GM19452 (cell line): ENCODE data around the gene SLC22A4.

Experiments
- ATAC-seq: cut with Tn5 transposase; IDR thresholded peaks from one replicate; pipeline ENCODE4 v1.9.1; 2021; ENCODE audit not compliant: unreplicated experiment

SLC22A4 gene

DNA sequence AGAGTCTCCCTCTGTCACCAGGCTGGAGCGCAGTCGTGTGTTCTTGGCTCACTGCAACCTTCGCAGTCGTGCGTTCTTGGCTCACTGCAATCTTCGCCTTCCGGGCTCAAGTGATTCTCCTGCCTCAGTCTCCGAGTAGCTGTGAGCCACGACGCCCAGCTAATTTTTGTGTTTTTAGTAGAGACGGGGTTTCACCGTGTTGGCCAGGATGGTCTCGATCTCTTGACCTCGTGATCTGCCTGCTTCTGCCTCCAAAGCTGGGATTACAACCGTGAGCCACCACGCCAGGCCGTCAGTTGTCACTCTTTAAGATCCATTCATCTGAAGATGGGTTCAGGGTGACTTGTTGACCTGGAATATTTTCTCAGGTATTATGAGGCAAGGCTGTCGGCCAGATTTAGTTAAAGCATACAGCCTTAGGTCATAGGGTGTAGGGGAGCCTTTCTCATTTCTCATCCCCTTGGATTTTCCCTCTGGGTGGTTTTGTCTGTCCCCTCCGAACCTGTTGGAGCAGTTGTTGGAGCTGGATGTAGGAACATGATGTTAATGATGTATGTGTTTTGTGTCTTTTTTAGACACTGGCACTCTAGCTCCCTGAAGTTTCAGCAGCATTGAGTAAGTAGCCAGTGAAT is 76.9 kb downstream of the SLC22A4 start:
- no peak for ATAC-seq

DNA sequence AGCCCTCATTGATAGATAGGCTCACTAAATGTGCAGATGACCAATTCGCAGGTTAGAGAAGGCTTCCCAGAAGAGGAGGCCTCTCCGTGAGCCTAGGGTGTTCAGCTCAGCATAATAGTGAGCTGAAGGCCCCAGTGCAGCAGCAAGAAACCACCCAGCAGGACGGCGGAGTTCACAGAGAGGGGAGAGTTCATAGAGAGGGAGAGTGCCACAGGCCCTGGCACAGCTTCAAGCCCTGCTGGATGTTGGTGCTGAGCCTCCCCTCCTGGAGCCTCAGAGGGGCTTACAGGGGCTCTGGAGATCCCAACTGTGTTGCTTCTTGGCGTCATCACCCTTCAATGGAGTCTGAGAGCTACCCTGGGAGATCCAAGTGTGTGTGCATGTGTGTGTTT is 77.4 kb downstream of the SLC22A4 start:
- no peak for ATAC-seq

DNA sequence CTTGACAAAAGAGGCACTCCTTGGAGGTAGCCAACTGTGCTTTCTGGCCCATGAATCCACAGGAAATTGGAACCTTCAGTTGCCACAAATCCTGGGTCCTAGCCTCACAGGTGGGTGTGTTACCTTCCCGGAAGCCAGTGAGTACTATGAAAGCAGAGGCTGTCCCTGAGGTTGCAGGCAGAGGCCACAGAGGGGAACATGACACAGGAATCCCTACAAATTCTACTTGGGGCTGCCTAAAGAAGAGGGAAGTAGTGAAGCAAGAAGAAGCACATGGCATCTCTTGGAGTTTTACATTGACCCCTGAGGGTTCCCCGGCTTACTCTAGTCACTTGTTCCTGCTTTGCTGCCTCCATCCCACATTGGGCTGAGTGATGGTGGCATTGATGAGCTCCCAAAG is 77.9 kb downstream of the SLC22A4 start:
- ATAC-seq: no peak

DNA sequence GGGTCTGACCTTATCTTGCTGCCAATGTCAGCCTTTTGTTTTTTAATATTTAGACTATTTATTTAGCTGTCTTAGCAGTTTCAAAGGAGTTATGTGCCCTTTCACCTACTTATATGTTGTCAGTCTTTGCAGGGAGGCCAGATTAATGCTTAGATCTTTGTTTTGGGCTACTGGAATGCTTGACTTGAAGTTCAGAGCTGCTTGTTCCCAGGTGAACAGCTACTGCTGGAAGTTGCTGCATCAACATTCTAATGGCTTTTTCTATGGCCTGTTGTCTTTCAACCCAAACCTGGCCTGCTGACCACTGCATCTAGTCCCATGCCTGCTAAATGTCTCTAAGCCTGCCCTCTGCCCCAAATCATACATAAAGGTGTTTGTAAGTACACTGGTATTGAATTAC is 78.3 kb downstream of the SLC22A4 start:
- ATAC-seq: no peak

DNA sequence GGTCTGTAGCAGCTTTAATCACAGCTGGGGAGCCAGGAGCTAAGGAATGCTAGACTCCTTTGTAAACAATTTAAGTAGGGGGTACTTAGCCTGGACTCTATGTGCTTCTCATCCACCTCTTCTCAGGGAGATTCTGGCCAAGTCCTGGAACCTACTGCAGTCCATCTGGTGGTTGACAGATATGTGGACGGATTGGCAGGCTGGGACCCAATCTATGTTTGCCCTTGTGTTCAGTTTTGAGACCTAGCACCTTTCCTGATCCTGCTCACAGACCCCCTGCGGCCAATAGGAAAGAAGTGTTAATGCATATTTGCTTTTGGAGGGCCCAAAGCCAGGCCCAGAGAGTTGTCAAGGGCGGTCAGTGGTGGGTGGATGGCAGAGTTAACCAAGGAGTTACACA is 81.8 kb downstream of the SLC22A4 start:
- ATAC-seq: no peak

DNA sequence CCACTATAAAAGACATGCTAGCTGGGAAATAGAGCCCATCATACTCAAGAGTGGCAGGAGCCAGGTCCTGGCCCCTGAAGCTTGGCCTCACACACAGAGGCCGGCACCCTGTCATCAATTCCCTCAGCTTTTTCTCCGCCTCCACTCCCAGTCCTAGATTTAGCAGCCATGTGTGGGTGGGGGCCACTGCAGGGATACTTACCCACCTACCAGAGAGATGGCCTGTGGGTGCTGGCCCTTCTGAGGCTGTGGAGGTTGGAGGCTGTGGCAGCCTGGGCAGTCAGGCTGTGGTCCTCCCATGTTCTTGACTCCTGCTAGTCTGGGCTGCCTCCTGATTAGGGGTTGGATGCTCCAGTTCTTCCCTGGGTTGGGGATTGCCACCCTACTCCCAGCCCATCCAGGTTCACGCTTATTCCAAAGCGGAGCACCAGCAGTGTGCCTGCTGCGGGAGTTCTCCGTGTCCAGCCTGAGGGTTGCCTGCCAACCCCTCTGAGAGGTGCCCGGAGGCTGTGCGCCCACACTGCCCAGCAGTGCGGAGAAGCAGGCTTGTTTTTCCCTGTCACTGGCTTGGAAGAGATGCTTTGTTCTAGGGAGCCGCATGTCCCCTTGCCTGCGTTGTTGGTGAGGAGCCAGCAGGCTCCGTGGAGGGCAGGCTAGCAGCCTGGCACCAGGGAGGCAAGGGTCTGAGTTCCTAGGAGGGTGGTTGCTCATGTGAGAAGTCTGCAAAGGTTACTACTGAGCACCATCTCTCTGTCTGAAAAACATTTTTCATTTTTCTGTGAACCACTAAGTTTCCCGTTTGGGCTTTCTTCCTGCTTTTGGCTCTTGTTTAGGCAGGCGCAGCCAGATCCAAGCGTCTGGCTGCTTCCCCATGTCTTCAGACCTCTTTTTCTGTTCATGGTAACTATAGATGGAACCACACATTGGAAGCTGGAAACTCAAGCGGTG is 82.8 kb downstream of the SLC22A4 start:
- ATAC-seq: no peak

DNA sequence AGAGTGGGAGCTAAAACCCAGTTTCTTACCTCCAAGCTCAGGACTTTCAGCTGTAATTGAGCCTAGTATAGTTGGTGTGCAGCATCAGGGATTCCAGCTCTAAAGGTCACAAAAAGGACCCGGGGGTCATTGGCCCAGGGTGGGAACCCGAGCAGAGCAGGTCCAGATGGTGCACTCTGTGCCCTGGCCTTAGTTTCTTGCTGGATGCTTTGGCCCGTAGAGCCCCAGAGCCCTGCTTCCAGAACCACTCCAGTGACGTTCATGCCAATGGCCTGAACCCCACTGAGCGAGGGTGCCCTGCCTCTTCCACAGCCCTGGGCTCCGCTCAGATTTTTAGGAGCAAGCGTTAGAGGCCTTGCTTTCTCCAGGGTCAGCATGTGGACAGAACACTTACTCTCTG is 83.5 kb downstream of the SLC22A4 start:
- no peak for ATAC-seq

DNA sequence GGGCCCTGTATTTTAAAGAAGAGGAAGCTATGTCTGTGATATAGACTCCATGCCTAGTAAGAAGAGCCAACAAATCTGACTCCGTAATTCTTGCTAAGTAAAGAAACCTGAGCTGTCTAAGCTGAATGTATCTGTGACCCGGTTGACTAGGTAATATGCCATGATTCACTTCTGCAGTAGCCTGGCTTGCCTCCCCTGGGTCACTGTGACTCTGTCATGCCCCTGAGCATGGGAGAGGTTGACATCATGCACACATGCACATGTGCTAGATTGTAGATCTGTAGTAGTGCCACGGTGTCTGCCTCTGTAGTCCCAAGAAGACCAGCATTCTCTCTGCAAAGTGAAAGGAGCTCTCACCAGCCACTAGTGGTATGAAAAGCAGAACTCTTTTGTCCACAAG is 84.4 kb downstream of the SLC22A4 start:
- ATAC-seq: no peak

DNA sequence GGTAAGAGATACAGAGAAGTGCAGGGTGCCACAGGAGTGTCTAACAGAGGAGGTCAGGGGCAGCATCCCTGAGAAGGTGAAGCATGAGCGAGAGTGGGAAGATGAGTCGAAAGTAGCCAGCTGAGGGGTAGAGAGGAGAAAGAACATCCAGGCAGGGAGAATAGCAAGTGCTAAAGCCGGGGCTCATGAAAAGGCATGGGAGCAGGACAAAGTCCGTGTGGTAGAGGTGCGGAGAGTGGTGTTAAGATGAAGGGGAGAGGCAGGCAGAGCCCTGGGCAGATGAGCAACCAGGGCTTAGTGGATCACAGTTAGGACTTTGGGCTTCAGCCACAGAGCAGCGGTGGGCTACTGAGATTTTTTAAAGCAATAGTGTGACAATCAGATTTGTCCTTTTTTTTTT is 85.9 kb downstream of the SLC22A4 start:
- ATAC-seq: no peak

DNA sequence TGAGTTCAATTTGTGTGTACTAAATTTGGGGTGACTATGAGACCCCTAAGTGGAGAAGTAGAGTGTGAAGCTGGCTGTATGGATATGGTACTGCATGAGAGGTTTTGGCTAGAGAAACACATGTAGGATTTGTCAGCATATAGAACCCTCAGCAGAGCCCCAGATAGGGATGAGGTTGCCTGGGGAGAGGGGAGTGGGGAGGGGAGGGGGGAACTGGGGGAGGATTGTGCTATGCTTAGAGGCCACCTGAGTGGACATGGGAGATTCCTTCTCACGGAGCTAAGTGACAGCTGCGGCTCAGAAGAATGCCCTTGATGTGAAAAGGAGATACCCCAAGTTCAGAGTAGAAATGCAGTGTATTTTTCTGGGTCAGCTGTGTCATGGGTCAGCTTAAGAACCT is 86.5 kb downstream of the SLC22A4 start:
- no peak for ATAC-seq

DNA sequence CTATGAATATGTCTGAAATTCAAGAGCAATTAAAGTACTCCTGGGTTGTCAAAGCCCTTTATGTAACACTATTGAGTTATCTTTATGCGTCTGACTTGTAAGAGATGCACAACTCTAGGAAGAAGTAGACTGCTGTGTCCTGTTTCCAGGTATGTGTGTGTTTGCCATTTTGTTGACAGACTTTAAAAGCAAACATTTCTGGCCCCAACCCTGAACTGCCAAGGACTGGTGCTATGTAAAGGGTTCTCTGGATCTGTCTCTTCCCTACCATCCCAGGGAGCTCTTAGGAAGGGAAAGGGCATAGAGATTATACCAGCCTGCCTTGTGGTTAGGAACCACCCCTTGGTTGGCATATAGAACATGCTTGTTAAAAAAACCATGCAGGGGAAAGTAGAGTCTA is 87.4 kb downstream of the SLC22A4 start:
- ATAC-seq: no peak

DNA sequence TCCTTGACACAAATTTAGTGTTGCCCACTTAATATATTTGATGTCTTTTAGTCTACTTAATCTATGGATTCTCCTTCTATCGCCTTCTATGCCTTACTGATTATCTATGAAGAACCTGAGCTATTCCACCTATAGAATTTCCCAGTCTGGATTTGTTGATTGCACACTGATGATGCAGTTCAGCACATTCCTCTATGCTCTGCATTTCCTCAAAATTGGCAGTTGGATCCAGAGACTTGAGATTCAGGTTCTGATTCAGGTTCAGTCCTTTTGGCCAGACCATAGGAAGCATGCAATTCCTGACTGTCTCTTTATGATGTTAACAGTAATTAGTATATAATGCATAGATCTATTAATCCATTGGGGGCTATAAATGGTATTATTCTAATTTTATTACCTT is 89.1 kb downstream of the SLC22A4 start:
- no peak for ATAC-seq

DNA sequence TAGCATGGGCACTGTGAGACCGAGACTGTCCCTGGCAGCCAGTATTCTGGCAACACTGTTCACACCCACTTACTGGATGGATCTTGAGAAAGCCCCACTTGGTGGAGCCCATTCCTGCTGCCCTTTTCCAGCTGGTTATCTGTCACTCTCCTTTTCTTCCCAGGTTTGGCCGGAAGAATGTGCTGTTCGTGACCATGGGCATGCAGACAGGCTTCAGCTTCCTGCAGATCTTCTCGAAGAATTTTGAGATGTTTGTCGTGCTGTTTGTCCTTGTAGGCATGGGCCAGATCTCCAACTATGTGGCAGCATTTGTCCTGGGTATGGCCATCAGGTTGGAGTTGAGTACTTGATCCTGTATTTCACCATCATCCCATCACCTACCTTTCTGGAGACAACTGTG is 89.8 kb downstream of the SLC22A4 start:
- ATAC-seq: no peak

DNA sequence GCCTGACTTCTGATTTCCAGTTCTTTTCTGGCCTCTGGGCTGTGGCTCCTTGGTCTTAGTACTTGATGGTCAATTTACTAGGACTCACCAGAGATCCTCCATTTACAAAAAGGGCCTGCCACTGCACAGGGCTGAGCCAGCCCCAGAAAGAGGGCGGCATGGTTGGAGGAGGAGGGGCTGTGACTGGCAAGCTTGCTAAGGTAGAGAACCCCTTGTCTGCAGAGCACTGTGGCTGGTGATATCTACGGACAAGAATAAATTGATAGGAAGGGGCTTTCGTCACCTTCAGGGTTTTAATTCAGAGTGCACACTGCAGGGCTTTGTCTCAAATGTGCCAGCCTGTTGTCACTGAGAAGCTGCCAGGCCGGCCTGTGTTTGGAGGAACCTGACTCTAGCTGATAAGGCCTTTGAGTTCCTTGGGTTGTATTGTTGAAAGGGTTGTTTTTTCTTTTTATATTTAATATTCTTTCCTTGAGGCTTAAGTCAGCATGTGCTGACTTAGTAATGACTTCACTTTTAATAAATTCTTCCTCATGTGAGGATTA is 90.4 kb downstream of the SLC22A4 start:
- no peak for ATAC-seq

DNA sequence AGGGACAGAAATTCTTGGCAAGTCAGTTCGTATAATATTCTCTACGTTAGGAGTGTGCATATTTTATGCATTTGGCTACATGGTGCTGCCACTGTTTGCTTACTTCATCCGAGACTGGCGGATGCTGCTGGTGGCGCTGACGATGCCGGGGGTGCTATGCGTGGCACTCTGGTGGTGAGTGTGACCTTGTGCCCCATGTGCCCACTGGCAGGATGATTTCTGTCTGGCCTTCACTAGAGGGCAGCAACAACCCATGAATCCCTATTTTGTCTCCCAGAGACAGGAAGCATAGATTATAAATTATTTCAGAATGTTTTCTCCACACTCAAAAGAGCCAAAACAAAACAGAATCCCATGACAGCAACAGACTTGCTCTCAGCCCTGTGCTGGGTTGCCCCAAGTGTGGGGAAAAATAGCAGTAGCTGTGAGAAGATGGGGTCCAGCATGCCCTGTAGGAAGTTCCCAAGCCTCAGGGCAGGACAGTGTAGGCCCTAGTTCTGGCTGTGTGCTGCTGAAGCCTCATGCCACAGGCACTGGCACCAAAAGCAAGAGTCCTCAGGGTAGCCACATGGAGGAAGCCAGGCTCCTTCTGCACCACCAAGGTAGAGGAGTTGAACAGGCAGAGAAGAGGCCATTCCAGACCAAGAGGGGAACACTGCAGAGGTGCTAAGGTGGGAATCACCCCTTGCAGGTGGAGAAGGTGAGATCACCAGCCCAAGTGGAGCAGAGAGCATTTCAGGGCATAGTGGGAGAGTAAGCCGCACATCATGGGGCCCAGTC is 91.3 kb downstream of the SLC22A4 start:
- peak; percentile 48 for ATAC-seq

DNA sequence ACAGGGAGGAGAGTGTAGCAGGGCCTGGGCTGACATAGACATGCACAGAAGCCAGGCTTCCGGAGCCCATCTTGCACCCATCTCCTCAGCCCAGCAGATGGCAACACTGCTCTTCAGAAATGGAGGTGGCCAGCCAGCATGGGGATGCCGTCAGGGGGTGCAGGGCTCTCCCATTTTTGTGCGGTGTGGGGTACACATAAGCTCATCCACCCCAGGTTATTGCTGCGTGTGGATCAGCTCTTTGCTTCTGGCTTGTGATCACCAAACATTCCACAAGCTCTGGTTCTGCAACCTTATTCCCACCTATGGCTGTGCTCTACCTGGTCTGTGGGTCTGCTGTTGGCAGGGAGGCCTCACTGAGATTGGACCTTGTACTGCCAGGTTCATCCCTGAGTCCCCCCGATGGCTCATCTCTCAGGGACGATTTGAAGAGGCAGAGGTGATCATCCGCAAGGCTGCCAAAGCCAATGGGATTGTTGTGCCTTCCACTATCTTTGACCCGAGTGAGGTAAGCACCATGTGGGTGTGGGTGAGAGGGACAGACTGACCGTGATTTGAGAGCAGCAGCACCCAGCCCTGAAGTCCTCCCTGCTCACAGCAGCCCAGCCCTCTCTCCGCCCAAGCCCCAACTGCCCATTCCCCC is 92.6 kb downstream of the SLC22A4 start:
- ATAC-seq: peak; percentile 88

DNA sequence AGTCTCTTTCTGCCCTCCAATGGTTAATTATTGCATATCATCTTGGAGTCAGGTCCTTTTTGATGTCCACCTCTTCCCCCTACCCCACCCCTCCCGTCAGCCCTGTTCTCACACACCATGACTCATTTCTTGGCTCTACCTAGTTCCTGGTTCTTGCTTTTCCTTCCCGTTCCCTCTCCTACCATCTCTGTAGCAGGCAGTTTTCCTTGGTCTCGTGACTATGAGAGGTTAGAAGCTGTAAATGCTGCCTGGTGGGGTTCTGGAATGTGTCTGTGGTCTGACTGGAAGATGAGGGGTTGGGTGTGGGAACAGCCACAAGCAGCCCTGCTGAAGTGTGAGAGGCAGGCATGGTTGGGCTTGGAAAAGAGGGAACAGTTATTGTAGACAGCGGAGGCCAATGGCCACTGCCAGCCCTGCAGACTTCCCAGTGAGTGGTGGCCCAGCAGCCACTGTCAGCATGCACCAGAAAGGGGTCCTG is 93.5 kb downstream of the SLC22A4 start:
- no peak for ATAC-seq

DNA sequence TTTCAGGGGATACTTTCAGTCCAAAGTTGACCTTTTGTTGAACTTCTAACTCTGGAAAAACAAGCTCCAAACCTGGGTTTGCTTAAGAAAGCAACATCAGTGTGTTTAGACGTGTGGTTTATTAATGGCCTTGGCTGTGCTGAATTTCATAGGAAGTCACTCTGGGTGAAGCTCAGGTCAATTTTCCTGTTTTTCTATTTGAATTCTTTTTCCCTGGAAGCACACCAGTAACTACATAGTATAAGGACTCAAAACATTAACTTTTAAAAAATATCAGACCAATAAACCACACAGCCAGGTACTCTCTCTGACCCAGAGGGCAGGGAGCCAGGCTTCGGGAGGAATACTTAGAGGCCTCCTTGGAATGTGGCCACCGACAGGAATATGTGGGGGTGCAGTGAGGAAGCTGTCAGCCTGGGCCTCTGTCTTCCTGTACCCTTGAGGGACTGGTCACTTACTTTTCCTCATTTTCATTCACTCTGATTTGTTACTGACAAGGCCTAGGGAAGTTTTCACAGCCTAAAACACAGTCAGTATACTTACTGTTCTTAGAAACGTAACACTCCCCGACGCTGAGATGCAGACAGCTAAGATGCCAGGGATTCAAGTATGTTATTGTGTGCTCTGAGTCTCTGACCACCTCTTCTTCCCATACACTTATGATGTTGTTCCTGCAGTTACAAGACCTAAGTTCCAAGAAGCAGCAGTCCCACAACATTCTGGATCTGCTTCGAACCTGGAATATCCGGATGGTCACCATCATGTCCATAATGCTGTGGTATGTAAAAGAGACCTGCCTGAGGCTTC is 94.3 kb downstream of the SLC22A4 start:
- ATAC-seq: no peak

DNA sequence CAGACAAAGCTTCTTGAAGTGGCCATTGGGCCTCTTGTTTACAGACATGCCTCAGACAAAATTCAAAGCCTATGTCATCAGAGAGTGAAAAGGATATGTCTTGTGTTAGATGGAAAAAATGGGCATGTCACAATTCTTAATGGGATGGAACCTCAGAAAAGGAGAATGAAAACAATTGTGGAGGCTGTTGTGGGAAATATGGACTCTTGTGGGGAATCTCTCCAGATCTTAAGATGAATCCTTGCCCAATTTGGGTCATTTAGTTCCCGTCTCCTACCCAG is 94.8 kb downstream of the SLC22A4 start:
- ATAC-seq: no peak

DNA sequence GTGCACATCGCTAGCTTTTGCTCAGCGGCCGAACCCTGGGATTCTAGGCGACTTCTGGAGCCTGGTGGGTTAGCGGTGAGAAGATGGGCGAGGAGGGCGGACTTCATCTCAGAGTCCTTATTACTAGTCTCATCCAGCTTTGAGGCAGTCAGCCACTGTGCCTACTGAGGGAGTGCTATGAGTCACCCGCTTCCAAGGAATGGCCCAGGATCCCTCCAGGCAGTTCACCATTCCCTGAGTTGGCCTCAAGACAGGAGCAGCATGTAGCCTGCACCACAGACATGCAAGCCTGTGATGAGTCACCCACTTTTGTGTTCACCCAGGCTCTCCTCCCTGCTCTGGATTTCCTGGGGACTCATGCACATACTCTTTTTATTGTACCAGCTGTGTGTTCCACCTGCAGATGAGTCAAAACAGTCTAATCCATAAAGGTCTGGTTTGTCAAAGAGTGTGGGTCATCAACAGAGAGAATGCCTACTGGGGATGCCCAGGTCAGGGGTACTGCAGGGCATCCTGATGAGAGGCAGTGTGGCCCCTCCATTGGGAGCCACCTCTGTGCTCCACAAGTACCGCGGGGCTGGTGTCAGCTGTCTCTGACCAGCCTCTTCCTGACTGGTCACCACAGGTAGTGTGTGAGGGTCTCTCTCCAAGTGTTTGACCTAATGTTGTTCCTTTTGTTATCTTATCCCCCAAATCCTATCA is 95.5 kb downstream of the SLC22A4 start:
- no peak for ATAC-seq
